GM10266 (cell line): ENCODE results near the gene EXPH5.
"Not testable (repeated sequence)": the region's sequence is repeated elsewhere in the genome, so short reads cannot be mapped to it uniquely, and the experiment has no call there.

Source experiments
- DNase-seq: peaks from one replicate; pipeline ENCODE4 v3.0.0; 2012; ENCODE audit errors: extremely low spot score
- TF ChIP-seq, protein P1 (sequence below): IDR thresholded peaks from 2 replicates; pipeline ENCODE4 v1.5.1; 2012; ENCODE audit warnings: mild to moderate bottlenecking, low read depth; ENCODE audit not compliant: control insufficient read depth, insufficient read depth; ENCODE audit errors: missing control alignments

Gene EXPH5, protein sequence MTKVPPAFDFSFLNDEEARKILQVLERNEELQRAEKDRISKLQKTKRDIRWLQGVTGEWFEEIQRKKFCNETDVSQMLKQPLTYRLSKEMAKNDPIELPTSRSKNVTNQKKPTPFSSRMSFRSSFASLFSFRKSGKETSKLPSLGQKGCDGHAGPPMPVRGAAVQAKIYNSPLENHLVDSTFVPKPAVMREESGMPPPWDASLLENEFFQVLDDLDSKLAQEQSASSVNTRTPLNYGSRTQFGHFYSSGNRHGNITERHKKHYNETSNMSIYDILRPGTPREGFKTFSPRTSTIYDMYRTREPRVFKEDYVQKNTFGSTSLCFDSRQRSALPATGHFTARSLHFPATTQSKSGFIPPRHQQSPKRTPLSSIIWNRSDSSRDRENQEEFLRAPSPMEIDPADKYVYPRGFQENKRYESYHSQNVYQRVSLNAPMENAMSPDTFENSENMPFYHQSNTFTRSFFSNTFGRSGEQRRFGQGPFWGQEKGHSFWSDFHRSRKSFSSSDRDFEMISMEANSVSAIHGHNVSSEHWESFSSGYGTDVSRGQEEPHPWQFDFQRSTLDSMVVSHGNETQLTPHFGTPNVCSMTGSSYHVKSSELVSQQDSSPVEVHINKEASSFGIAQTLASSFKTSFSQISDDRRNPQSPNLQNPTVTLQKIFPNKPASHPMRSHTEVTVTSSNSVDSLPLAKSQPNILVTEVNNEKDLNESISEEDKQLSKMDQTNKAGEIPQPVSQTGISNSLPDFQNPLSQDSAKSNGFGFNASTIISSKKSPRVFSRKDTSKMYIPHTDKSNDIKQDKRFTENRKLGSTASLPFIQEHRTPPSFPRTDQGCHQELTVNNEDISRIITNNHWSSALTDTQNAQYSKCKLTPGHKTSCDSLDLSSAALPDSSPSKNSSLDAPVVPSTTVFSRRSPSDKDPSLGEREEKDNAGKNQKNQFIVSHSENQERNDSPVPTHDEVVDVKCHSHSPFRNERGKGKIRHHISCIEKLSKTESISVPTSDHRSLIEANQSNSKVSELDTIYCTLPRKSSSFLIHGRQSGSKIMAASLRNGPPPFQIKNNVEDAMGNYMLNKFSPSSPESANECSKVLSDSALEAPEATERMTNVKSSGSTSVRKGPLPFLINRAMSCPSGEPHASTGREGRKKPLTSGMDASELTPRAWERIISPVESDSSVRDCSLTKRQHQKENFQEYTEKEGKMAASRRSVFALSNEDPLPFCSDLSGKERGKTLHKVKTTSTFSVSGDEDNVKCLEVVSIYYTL (N-terminal part only)

DNA sequence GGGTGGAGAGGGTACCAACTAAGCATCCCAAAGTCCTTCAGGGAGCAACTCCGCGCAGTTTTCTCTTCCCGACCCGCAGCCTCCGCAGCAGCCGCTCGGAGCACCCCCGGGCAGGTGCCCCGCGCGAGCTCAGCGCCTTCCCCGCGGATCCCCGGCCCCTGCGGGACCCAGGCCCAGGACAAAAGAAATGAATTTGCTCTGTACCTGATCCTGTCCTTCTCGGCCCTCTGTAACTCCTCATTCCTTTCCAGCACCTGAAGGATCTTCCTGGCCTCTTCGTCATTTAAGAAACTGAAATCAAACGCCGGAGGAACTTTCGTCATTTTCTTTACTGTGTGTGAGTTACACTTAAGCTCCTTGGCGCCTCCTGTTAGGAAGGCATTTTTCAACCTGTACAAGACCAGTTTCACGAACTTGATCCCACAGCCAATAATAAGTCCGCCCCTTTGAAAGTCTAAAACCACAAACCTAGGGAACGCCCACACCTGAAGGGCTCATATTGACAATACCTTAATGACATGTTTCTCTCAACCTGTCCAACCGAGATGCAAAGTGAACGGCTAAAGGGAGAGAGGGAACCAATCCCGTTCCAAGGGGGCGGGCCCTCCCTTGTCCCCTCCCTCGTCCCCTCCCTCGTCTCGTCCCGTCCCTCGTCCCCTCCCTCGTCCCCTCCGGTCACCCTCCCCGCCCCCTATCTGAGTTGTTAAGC is at the start of gene EXPH5:
EXPH5 (minus strand) TSS at position 555 of the 709 bp plus-strand sequence; CDS start at position 323, 232 bp downstream.
- peak; percentile 92 for DNase-seq
- TF ChIP-seq, protein P1, sequence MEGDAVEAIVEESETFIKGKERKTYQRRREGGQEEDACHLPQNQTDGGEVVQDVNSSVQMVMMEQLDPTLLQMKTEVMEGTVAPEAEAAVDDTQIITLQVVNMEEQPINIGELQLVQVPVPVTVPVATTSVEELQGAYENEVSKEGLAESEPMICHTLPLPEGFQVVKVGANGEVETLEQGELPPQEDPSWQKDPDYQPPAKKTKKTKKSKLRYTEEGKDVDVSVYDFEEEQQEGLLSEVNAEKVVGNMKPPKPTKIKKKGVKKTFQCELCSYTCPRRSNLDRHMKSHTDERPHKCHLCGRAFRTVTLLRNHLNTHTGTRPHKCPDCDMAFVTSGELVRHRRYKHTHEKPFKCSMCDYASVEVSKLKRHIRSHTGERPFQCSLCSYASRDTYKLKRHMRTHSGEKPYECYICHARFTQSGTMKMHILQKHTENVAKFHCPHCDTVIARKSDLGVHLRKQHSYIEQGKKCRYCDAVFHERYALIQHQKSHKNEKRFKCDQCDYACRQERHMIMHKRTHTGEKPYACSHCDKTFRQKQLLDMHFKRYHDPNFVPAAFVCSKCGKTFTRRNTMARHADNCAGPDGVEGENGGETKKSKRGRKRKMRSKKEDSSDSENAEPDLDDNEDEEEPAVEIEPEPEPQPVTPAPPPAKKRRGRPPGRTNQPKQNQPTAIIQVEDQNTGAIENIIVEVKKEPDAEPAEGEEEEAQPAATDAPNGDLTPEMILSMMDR: peak; percentile 5

DNA sequence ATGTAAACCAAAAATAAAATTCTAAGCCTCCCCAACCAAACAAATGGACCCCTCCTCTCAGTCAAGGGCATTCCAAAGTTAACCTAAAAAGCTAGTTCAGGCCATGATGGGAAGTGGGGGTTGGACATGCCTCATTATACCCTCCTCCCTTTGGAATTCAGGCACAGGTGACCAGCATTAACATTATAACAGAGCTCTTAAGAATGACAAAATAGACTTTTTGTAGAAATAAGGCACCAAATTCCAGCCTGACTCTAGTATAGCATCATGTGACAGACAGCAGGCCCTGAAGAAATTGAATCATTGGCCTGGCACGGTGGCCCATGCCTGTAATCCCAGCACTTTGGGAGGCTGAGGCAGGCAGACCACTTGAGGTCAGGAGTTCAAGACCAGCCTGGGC is 48.2 kb upstream of the EXPH5 start:
- DNase-seq: not testable (repeated sequence)

DNA sequence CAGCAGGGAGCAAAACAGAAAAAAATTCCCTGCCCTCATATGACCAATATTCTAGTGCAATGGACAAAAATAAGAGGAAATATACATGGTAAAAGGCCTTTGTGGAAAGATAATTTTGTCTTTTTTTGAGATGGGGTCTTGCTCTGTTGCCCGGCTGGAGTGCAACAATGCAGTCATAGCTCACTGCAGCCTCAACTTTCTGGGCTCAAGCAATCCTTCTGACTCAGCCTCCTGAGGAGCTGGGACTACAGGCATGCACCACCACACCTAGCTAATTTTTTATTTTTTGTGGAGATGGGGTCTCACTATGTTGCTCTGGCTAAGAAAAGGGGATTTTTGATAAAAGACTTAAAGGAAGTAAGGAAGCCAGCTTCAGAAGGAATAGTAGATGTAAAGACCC is 45.6 kb upstream of the EXPH5 start:
- no peak for DNase-seq
- TF ChIP-seq, protein P1: no peak

DNA sequence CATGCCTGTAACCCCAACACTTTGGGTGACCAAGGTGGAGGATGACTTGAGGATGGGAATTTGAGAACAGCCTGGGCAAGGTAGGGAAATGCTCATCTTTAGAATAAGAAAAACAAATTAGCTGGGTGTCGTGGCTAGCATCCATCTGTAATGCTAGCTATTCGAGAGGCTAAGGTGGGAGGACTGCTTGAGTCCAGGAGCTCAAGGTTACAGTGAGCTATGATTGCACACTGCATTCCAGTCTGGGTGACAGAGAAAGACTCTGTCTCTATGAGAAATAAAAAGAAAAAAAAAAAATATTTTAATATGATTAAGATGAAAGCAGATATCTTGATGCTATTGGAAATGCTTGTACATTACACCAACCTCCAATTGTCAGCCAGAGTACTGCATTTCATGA is 42.7 kb upstream of the EXPH5 start:
- TF ChIP-seq, protein P1: no peak
- no peak for DNase-seq

DNA sequence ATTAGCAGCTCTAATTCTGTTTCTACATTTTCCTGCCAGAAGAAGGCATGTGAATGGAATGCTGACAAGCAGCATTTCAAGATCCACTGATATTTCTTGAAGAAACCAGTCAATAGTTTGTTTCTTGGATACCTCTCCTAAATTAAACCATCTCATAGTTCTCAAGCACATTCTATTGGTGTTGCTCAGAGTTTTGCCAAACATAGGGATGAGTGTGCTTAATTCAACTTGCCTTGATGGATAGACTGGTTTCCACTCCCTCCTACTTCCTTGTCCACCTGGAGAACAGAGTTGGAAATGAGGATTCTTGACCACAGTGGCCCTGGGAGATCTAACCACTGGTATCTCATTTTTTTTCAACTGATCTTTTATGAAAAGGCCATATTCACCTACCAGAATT is 41.5 kb upstream of the EXPH5 start:
- DNase-seq: no peak
- TF ChIP-seq, protein P1: no peak

DNA sequence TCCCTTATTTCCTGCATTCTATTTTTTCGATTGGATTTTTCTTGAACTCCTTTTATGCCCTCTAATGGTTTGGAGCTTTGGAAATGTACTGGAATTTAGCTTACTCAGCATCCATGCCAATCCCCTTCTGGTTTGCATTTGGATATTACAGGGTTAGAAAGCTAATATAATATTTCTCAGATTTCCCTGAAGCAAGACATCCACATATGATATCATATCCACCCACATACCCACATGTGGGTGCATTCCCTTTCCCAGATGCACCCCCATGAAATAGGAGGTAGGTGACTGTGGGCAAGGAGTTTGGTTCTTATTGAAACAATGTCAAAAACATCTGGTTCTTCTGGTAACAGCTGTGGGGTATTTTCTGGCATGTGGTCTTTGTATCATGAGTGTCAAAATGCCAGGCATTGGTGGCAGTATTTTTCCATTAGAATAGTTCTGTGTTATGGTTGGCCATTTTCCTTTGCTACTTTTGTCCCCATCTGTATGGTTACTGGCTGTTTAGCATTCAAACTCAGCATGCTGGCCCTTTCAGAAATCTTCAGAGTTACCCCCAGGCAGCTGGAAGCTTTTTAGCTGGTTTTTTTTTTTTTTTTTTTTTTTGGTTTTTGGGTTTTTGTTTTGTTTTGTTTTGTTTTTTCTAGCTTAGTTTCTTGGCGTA is 38.6 kb upstream of the EXPH5 start:
- TF ChIP-seq, protein P1: no peak
- DNase-seq: no peak
